H9 (cell line): ENCODE data around the gene PCNX2. TPM values are rescaled to one million over a fixed set of nuclear protein-coding genes. Genes with fewer than 3 reads are reported as not detected.

Experiments
- DNase-seq: peaks from one replicate; pipeline ENCODE4 v3.0.0-alpha.2; 2017
- H2AFZ ChIP-seq: one replicate; pipeline ENCODE4 v1.6.1; 2013; ENCODE audit warnings: mild to moderate bottlenecking, low read length, control low read depth, moderate library complexity
- H2AK5ac ChIP-seq: 2 replicates; pipeline ENCODE4 v1.6.1; 2013; ENCODE audit warnings: low read length, control low read depth, mixed read lengths; ENCODE audit not compliant: insufficient read length
- H2BK120ac ChIP-seq: one replicate; pipeline ENCODE4 v1.6.1; 2013; ENCODE audit warnings: low read depth, mild to moderate bottlenecking, low read length, control low read depth, inconsistent platforms; ENCODE audit not compliant: poor library complexity, severe bottlenecking
- H2BK12ac ChIP-seq: 2 replicates; pipeline ENCODE4 v1.6.1; 2013; ENCODE audit warnings: low read length, control low read depth, mixed read lengths, low read depth; ENCODE audit not compliant: insufficient read length
- H2BK15ac ChIP-seq: 2 replicates; pipeline ENCODE4 v1.6.1; 2013; ENCODE audit warnings: low read depth, low read length, control low read depth
- H2BK20ac ChIP-seq: one replicate; pipeline ENCODE4 v1.6.1; 2013; ENCODE audit warnings: low read depth, mild to moderate bottlenecking, low read length, control low read depth, inconsistent platforms; ENCODE audit not compliant: poor library complexity, severe bottlenecking
- H2BK5ac ChIP-seq: 2 replicates; pipeline ENCODE4 v1.6.1; 2013; ENCODE audit warnings: low read length, control low read depth, mixed read lengths; ENCODE audit not compliant: insufficient read length
- H3K14ac ChIP-seq: 2 replicates; pipeline ENCODE4 v1.6.1; 2013; ENCODE audit warnings: low read length, control low read depth; ENCODE audit not compliant: insufficient read depth
- H3K18ac ChIP-seq: 2 replicates; pipeline ENCODE4 v1.6.1; 2013; ENCODE audit warnings: low read depth, mild to moderate bottlenecking, mixed read lengths, low read length, control low read depth; ENCODE audit not compliant: insufficient read length
- H3K23ac ChIP-seq: 2 replicates; pipeline ENCODE4 v1.6.1; 2013; ENCODE audit warnings: low read length, control low read depth, mixed read lengths, low read depth; ENCODE audit not compliant: insufficient read length
- H3K23me2 ChIP-seq: 2 replicates; pipeline ENCODE4 v1.6.1; 2013; ENCODE audit warnings: low read depth, mild to moderate bottlenecking, mixed read lengths, low read length, control low read depth; ENCODE audit not compliant: insufficient read length, poor library complexity, severe bottlenecking
- H3K27ac ChIP-seq: 2 replicates; pipeline ENCODE4 v1.5.1; 2013; ENCODE audit warnings: low read length, control low read depth, mixed read lengths, low read depth; ENCODE audit not compliant: insufficient read length
- H3K27me3 ChIP-seq: 2 replicates; pipeline ENCODE4 v1.6.1; 2013; ENCODE audit warnings: low read length, control low read depth, inconsistent platforms; ENCODE audit not compliant: insufficient read depth
- H3K4ac ChIP-seq: 2 replicates; pipeline ENCODE4 v1.6.1; 2013; ENCODE audit warnings: low read depth, mild to moderate bottlenecking, control low read depth, inconsistent platforms, low read length, moderate library complexity
- H3K4me1 ChIP-seq: 2 replicates; pipeline ENCODE4 v1.6.1; 2013; ENCODE audit warnings: low read length, control low read depth, inconsistent platforms; ENCODE audit not compliant: insufficient read depth
- H3K4me2 ChIP-seq: 2 replicates; pipeline ENCODE4 v1.6.1; 2013; ENCODE audit warnings: low read length, control low read depth, mixed read lengths; ENCODE audit not compliant: insufficient read length, insufficient read depth
- H3K56ac ChIP-seq: 2 replicates; pipeline ENCODE4 v1.6.1; 2013; ENCODE audit warnings: low read depth, mild to moderate bottlenecking, mixed read lengths, low read length, control low read depth; ENCODE audit not compliant: insufficient read length
- H3K79me1 ChIP-seq: 2 replicates; pipeline ENCODE4 v1.6.1; 2013; ENCODE audit warnings: low read depth, mild to moderate bottlenecking, moderate library complexity, low read length, control low read depth, inconsistent platforms; ENCODE audit not compliant: insufficient read depth, poor library complexity, severe bottlenecking
- H3K79me2 ChIP-seq: 2 replicates; pipeline ENCODE4 v1.6.1; 2013; ENCODE audit warnings: low read length, control low read depth, inconsistent platforms; ENCODE audit not compliant: insufficient read depth
- H3K9ac ChIP-seq: 2 replicates; pipeline ENCODE4 v1.6.1; 2013; ENCODE audit warnings: low read length, control low read depth, mixed read lengths; ENCODE audit not compliant: insufficient read length; ENCODE audit errors: extremely low read depth
- H3K9me3 ChIP-seq: one replicate; pipeline ENCODE4 v1.6.1; 2013; ENCODE audit warnings: low read depth, low read length, inconsistent platforms; ENCODE audit not compliant: control insufficient read depth
- H3T11ph ChIP-seq: one replicate; pipeline ENCODE4 v1.6.1; 2013; ENCODE audit warnings: mild to moderate bottlenecking, low read length, control low read depth, inconsistent platforms
- H4K20me1 ChIP-seq: one replicate; pipeline ENCODE4 v1.6.1; 2013; ENCODE audit not compliant: control insufficient read depth, insufficient read length, insufficient read depth
- H4K5ac ChIP-seq: 2 replicates; pipeline ENCODE4 v1.6.1; 2013; ENCODE audit warnings: low read depth, mild to moderate bottlenecking, mixed read lengths, low read length, control low read depth; ENCODE audit not compliant: insufficient read length
- H4K8ac ChIP-seq: replicated peaks from 2 replicates; pipeline ENCODE4 v1.6.1; 2013; ENCODE audit warnings: low read length, control low read depth, mixed read lengths, low read depth; ENCODE audit not compliant: insufficient read length
- H4K91ac ChIP-seq: 2 replicates; pipeline ENCODE4 v1.6.1; 2013; ENCODE audit warnings: low read depth, mild to moderate bottlenecking, moderate library complexity, mixed read lengths, low read length, control low read depth; ENCODE audit not compliant: insufficient read length
- H3K27ac Mint-ChIP-seq, 3 experiments: 2 replicates in 2 of 3; 3 replicates in 1 of 3; pipeline ENCODE4 v1.8.0; 2020 to 2021; ENCODE audit warnings: mixed read lengths in 3 of 3, mild to moderate bottlenecking in 1 of 3, moderate library complexity in 1 of 3
- H3K27me3 Mint-ChIP-seq: 2 replicates; pipeline ENCODE4 v1.8.0; 2021; ENCODE audit warnings: low read depth, mild to moderate bottlenecking, moderate library complexity, mixed read lengths
- H3K36me3 Mint-ChIP-seq, 3 experiments: 2 replicates in 2 of 3; 3 replicates in 1 of 3; pipeline ENCODE4 v1.8.0; 2020 to 2021; ENCODE audit warnings: low read depth in 3 of 3, mixed read lengths in 3 of 3; ENCODE audit not compliant: insufficient read depth in 1 of 3
- H3K4me1 Mint-ChIP-seq, 2 experiments: 2 replicates each; pipeline ENCODE4 v1.8.0; 2020; ENCODE audit warnings: mixed read lengths in 2 of 2
- H3K4me3 Mint-ChIP-seq, 2 experiments: 2 replicates in 1 of 2; 3 replicates in 1 of 2; pipeline ENCODE4 v1.8.0; 2020 to 2021; ENCODE audit warnings: mild to moderate bottlenecking in 2 of 2, mixed read lengths in 2 of 2, moderate library complexity in 1 of 2
- H3K9me3 Mint-ChIP-seq, 2 experiments: 2 replicates in 1 of 2; 3 replicates in 1 of 2; pipeline ENCODE4 v1.8.0; 2020; ENCODE audit warnings: mild to moderate bottlenecking in 2 of 2, mixed read lengths in 2 of 2, moderate library complexity in 1 of 2
- WGBS: extraction: QIAGEN DNeasy Blood & Tissue Kit; methylation state at CpG from one replicate; pipeline ENCODE4 v1.1.7; 2013; ENCODE audit warnings: missing lambda C conversion rate, low lambda C conversion rate, mixed read lengths; ENCODE audit not compliant: insufficient read length; ENCODE audit errors: extremely low coverage; 5-methylcytosine and 5-hydroxymethylcytosine counted together
- total RNA-seq: library from RNA; stranded (reverse); gene quantifications from 2 replicates; pipeline ENCODE4 v1.2.1, GENCODE V29; 2021
- TF ChIP-seq, protein P1 (sequence below): fragments of 200-600 bp; sonication (generic); conservative IDR thresholded peaks from 3 replicates; pipeline ENCODE4 v1.8.0; 2021; ENCODE audit warnings: antibody characterized with exemption, mild to moderate bottlenecking

The PCNX2 gene
- total RNA-seq, 1 experiment from 2014 or later = 45.1 TPM

GRCh38 chr1:232974971-232975370 lies 320.6 kb downstream of the PCNX2 start:
- H2AK5ac ChIP-seq = no peak overlapping the region
- H3K27ac ChIP-seq = no peak overlapping the region
- no peak overlapping the region for H3K18ac ChIP-seq
- no peaks in the 10 kb centered on the region for H4K20me1 ChIP-seq
- no peak overlapping the region for H2BK12ac ChIP-seq
- peaks cover 49 to 80% (median 78%) of the 10 kb centered on the region in 3 experiments for H3K36me3 Mint-ChIP-seq
- no peak overlapping the region for H3K14ac ChIP-seq
- no peaks in the 10 kb centered on the region for H3K79me1 ChIP-seq
- H2BK120ac ChIP-seq = no peak overlapping the region
- H3K4me1 ChIP-seq = no peaks in the 10 kb centered on the region
- H3K23ac ChIP-seq = no peak overlapping the region
- no peak overlapping the region for H3T11ph ChIP-seq
- no peaks in the 10 kb centered on the region for H3K27me3 ChIP-seq
- H3K79me2 ChIP-seq = no peaks in the 10 kb centered on the region
- H3K9me3 Mint-ChIP-seq = peaks cover 4 to 12% of the 10 kb centered on the region in 2 experiments; a peak in 3 of 5 replicates
- H4K5ac ChIP-seq = no peak overlapping the region
- H3K56ac ChIP-seq = no peak overlapping the region
- H3K4me2 ChIP-seq = no peak overlapping the region
- no peak overlapping the region for H2AFZ ChIP-seq
- H2BK5ac ChIP-seq = no peak overlapping the region
- H3K27me3 Mint-ChIP-seq = peaks cover 2% of the 10 kb centered on the region; the same call in 1 of the 2 replicates
- H2BK20ac ChIP-seq = no peak overlapping the region
- H3K4ac ChIP-seq = no peak overlapping the region
- no peak overlapping the region for H2BK15ac ChIP-seq
- no peak for DNase-seq
- H3K4me1 Mint-ChIP-seq = no peaks in the 10 kb centered on the region
- no peak overlapping the region for H4K91ac ChIP-seq
- WGBS = no CpG with 5 or more reads among the region's 3 CpGs
- H4K8ac ChIP-seq = no peak overlapping the region
- H3K27ac Mint-ChIP-seq = no peak overlapping the region
- H3K9me3 ChIP-seq = no peaks in the 10 kb centered on the region
- TF ChIP-seq, protein P1, sequence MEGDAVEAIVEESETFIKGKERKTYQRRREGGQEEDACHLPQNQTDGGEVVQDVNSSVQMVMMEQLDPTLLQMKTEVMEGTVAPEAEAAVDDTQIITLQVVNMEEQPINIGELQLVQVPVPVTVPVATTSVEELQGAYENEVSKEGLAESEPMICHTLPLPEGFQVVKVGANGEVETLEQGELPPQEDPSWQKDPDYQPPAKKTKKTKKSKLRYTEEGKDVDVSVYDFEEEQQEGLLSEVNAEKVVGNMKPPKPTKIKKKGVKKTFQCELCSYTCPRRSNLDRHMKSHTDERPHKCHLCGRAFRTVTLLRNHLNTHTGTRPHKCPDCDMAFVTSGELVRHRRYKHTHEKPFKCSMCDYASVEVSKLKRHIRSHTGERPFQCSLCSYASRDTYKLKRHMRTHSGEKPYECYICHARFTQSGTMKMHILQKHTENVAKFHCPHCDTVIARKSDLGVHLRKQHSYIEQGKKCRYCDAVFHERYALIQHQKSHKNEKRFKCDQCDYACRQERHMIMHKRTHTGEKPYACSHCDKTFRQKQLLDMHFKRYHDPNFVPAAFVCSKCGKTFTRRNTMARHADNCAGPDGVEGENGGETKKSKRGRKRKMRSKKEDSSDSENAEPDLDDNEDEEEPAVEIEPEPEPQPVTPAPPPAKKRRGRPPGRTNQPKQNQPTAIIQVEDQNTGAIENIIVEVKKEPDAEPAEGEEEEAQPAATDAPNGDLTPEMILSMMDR = no peak
- no peaks in the 10 kb centered on the region for H3K23me2 ChIP-seq
- no peak overlapping the region for H3K4me3 Mint-ChIP-seq
- H3K9ac ChIP-seq = no peak overlapping the region
